NT2/D1 (cell line): ENCODE measurements around the gene MAGI1.

Experiments
- YY1 ChIP-seq: IDR thresholded peaks from 2 replicates; pipeline ENCODE4 v1.6.1; 2011; ENCODE audit not compliant: insufficient read length, insufficient read depth
- ZNF274 ChIP-seq: IDR thresholded peaks from 2 replicates; pipeline ENCODE4 v1.6.1; 2011; ENCODE audit warnings: mild to moderate bottlenecking, low read depth, low read length

DNA sequence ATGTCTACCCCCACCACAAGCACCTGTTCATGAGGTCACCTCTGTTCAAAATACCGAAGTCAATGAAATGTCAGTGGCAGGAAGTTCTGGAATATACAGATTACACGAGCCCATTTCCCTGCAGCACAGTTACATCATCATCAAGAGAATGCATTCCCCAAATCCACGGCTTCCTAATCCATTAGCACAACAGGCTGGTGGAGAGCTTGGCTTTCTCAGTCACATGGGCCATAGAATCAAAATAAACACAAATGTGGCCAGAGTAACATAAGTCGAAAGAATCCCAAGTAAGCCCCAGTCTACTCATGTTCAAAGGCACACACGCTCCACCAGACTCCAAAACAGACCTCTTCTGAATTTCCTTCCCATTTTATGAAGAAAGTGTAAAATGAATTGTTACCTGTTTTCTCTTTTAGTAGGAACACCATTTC lies 419.3 kb downstream of the MAGI1 start:
- TF ChIP-seq ZNF274 (no peak), YY1 (no peak)
